HepG2 (cell line): Measurements from ENCODE around the gene TAOK3. TPM values are rescaled to one million over a fixed set of nuclear protein-coding genes. Genes with fewer than 3 reads are reported as not detected.
A peak's percentile ranks its signal among the peaks of the same experiment; 100 is the strongest.

Experiments used
- AHR ChIP-seq: IDR thresholded peaks from 2 replicates; pipeline ENCODE4 v1.6.1; 2018; ENCODE audit warnings: missing genetic modification reagents, missing compliant biosample characterization
- ATF1 ChIP-seq: IDR thresholded peaks from 2 replicates; pipeline ENCODE4 v1.6.1; 2016; ENCODE audit warnings: mild to moderate bottlenecking, control low read depth
- BRD4 ChIP-seq: sonication (generic); formaldehyde crosslinking; IDR thresholded peaks from 2 replicates; pipeline ENCODE4 v1.4.0; 2020; ENCODE audit warnings: missing genetic modification reagents
- CREB1 ChIP-seq, 2 experiments: fragments of 450-650 bp in 1 of 2; IDR thresholded peaks; 2 replicates each; pipeline ENCODE4 v1.6.1; 2016 to 2017; ENCODE audit warnings: control low read depth in 1 of 2, mild to moderate bottlenecking in 1 of 2, missing compliant biosample characterization in 1 of 2, missing genetic modification characterization in 1 of 2
- FOXC1 ChIP-seq: sonication (generic); formaldehyde crosslinking; IDR thresholded peaks from 2 replicates; pipeline ENCODE4 v1.8.0; 2022; ENCODE audit warnings: mild to moderate bottlenecking, missing genetic modification reagents, borderline replicate concordance
- HNRNPK ChIP-seq: fragments of 200-400 bp; formaldehyde crosslinking; IDR thresholded peaks from 2 replicates; pipeline ENCODE4 v1.6.1; 2018; ENCODE audit warnings: low read length, low read depth, moderate library complexity, mild to moderate bottlenecking; ENCODE audit not compliant: poor library complexity, severe bottlenecking
- HNRNPL ChIP-seq: fragments of 200-400 bp; formaldehyde crosslinking; IDR thresholded peaks from 2 replicates; pipeline ENCODE4 v1.6.1; 2017; ENCODE audit warnings: mild to moderate bottlenecking, low read depth, low read length
- ISL2 ChIP-seq: sonication (generic); formaldehyde crosslinking; IDR thresholded peaks from 2 replicates; pipeline ENCODE4 v1.5.0; 2020; ENCODE audit warnings: missing genetic modification reagents
- KLF9 ChIP-seq: IDR thresholded peaks from 2 replicates; pipeline ENCODE4 v1.6.1; 2016; ENCODE audit warnings: low read depth
- MEIS1 ChIP-seq: sonication (generic); formaldehyde crosslinking; IDR thresholded peaks from 2 replicates; pipeline ENCODE4 v1.9.0; 2021; ENCODE audit warnings: mild to moderate bottlenecking, missing genetic modification reagents, moderate library complexity, borderline replicate concordance
- NFYC ChIP-seq: IDR thresholded peaks from 2 replicates; pipeline ENCODE4 v1.6.1; 2016; ENCODE audit warnings: missing genetic modification reagents, missing compliant biosample characterization
- PHF21A ChIP-seq: sonication (generic); formaldehyde crosslinking; IDR thresholded peaks from 2 replicates; pipeline ENCODE4 v1.5.0; 2020; ENCODE audit warnings: mild to moderate bottlenecking, missing genetic modification reagents
- SOX5 ChIP-seq: IDR thresholded peaks from 2 replicates; pipeline ENCODE4 v1.6.1; 2016; ENCODE audit warnings: borderline replicate concordance
- SP4 ChIP-seq: sonication (generic); formaldehyde crosslinking; IDR thresholded peaks from 2 replicates; pipeline ENCODE4 v1.8.1; 2023; ENCODE audit warnings: mild to moderate bottlenecking, missing genetic modification reagents
- TAF15 ChIP-seq: fragments of 200-400 bp; formaldehyde crosslinking; IDR thresholded peaks from one replicate; pipeline ENCODE4 v1.6.1; 2018; ENCODE audit warnings: mild to moderate bottlenecking, low read depth, low read length; ENCODE audit not compliant: poor library complexity, severe bottlenecking
- ZMYM3 ChIP-seq: sonication (generic); formaldehyde crosslinking; IDR thresholded peaks from 2 replicates; pipeline ENCODE4 v1.5.1; 2020; ENCODE audit warnings: mild to moderate bottlenecking, missing genetic modification reagents
- ZNF615 ChIP-seq: sonication (generic); formaldehyde crosslinking; IDR thresholded peaks from 2 replicates; pipeline ENCODE4 v1.5.0; 2020; ENCODE audit warnings: mild to moderate bottlenecking, missing genetic modification reagents, borderline replicate concordance
- ZNF776 ChIP-seq: sonication (generic); formaldehyde crosslinking; IDR thresholded peaks from 2 replicates; pipeline ENCODE4 v1.4.0; 2020; ENCODE audit warnings: mild to moderate bottlenecking, missing genetic modification reagents
- ZNF850 ChIP-seq: sonication (generic); formaldehyde crosslinking; conservative IDR thresholded peaks from 2 replicates; pipeline ENCODE4 v1.9.0; 2021; ENCODE audit warnings: mild to moderate bottlenecking, missing genetic modification reagents
- polyA plus RNA-seq, 8 experiments: library from polyadenylated mRNA; depleted of rRNA in 3 of 8; stranded (reverse) in 7 of 8; unstranded in 1 of 8; fragments of >200 nt; fragmentation: Illumina TruSeq in 4 of 8; extraction: Trizol in 4 of 8; gene quantifications; 2 replicates each; pipeline versions ENCODE4 v1.2.1 to v1.2.3, GENCODE V29; 2011 to 2016; ENCODE audit warnings: low read depth in 4 of 8, missing spikeins in 1 of 8, mixed read lengths in 1 of 8; ENCODE audit not compliant: insufficient read depth in 1 of 8
- total RNA-seq, 5 experiments: library from RNA; depleted of rRNA; stranded (reverse); fragments of >200 nt; fragmentation: Illumina TruSeq; extraction: Trizol; gene quantifications; 2 replicates each; pipeline ENCODE4 v1.2.3, GENCODE V29; 2016; ENCODE audit warnings: low read depth in 1 of 5
- TF ChIP-seq, protein P1 (sequence below), 2 experiments: sonication (generic) in 1 of 2; formaldehyde crosslinking in 1 of 2; IDR thresholded peaks; 2 replicates each; pipeline versions ENCODE4 v1.5.1 to v1.6.1; 2011 to 2020; ENCODE audit warnings: borderline replicate concordance in 1 of 2, low read depth in 1 of 2, low read length in 1 of 2, mild to moderate bottlenecking in 1 of 2, missing genetic modification reagents in 1 of 2, moderate library complexity in 1 of 2
- TF ChIP-seq, protein P2 (sequence below): sonication (generic); formaldehyde crosslinking; conservative IDR thresholded peaks from 2 replicates; pipeline ENCODE4 v1.4.0; 2020; ENCODE audit warnings: mild to moderate bottlenecking, missing genetic modification reagents, moderate library complexity
- TF ChIP-seq, protein P3 (sequence below): IDR thresholded peaks from 2 replicates; pipeline ENCODE4 v1.6.1; 2016

Gene TAOK3
- total and polyA plus RNA-seq, 2 of the 13 experiments (the other 11 are each of a cell fraction or from before 2014, with no cell fraction given) = 10.4 to 12.3 TPM

DNA sequence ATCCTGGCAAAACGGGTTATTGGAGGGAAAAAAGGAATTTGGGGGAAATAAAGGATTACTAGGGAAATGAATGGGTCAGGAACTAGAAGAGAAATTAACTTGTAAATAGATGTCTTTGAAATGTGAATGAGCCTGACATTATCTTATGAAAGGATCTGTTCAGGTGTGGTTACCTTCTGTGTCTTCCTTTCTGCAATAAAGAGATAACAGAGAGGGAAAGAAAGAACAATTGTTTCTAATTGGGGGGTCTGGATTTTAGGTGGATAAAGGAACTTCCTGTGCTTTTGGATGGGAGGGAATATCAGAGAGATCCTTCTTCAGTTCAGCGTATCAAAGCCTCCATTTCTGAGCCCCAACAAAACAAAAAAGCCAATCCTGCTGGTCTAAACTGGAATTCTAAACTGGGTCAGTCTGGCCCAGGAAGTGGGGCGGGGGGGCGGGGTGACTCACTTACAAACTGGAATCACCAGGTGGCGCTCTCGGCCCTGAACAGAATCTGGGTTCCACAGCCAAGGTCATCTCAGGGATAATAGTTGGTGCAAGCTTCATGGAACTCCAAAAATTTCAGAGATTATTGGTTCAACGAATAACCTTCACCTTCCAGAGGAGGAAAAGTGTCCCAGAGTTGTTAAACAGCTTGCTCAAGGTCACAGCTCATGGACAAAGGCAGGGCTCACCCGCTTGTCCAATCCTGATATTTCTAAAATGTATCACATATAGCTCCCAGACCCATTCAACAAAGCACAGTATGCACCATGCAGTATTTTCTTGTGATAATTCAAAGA lies 251.9 kb downstream of the TAOK3 start (continued):
- TF ChIP-seq, protein P1, sequence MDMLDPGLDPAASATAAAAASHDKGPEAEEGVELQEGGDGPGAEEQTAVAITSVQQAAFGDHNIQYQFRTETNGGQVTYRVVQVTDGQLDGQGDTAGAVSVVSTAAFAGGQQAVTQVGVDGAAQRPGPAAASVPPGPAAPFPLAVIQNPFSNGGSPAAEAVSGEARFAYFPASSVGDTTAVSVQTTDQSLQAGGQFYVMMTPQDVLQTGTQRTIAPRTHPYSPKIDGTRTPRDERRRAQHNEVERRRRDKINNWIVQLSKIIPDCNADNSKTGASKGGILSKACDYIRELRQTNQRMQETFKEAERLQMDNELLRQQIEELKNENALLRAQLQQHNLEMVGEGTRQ (IDR thresholded peaks at IDR 0.05; ENCODE audit: low read depth, low read length) = no peak
- TF ChIP-seq, protein P1 (CRISPR knock-in tag; IDR thresholded peaks at IDR 0.05; ENCODE audit: borderline replicate concordance) = no peak
- TF ChIP-seq BRD4 (CRISPR knock-in tag) = no peak
- TF ChIP-seq CREB1 (IDR thresholded peaks at IDR 0.05) = no peak
- peak; percentile 41; the same call in 1 of the 2 replicates for TF ChIP-seq CREB1 (CRISPR knock-in tag; IDR thresholded peaks at IDR 0.05)
- peak; percentile 28; the same call in 1 of the 2 replicates for TF ChIP-seq ISL2 (CRISPR knock-in tag)
- TF ChIP-seq ZNF850 = no peak
- peak; percentile 58; the same call in 1 of the 2 replicates for TF ChIP-seq PHF21A (CRISPR knock-in tag)
- TF ChIP-seq ATF1 = no peak
- no peak for TF ChIP-seq KLF9 (CRISPR knock-in tag)
- TF ChIP-seq ZNF615 (CRISPR knock-in tag) = no peak
- TF ChIP-seq, protein P2, sequence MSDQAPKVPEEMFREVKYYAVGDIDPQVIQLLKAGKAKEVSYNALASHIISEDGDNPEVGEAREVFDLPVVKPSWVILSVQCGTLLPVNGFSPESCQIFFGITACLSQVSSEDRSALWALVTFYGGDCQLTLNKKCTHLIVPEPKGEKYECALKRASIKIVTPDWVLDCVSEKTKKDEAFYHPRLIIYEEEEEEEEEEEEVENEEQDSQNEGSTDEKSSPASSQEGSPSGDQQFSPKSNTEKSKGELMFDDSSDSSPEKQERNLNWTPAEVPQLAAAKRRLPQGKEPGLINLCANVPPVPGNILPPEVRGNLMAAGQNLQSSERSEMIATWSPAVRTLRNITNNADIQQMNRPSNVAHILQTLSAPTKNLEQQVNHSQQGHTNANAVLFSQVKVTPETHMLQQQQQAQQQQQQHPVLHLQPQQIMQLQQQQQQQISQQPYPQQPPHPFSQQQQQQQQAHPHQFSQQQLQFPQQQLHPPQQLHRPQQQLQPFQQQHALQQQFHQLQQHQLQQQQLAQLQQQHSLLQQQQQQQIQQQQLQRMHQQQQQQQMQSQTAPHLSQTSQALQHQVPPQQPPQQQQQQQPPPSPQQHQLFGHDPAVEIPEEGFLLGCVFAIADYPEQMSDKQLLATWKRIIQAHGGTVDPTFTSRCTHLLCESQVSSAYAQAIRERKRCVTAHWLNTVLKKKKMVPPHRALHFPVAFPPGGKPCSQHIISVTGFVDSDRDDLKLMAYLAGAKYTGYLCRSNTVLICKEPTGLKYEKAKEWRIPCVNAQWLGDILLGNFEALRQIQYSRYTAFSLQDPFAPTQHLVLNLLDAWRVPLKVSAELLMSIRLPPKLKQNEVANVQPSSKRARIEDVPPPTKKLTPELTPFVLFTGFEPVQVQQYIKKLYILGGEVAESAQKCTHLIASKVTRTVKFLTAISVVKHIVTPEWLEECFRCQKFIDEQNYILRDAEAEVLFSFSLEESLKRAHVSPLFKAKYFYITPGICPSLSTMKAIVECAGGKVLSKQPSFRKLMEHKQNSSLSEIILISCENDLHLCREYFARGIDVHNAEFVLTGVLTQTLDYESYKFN (CRISPR knock-in tag) = peak; percentile 78
- no peak for TF ChIP-seq HNRNPK
- no peak for TF ChIP-seq ZNF776 (CRISPR knock-in tag)
- TF ChIP-seq NFYC (CRISPR knock-in tag) = no peak
- TF ChIP-seq AHR (CRISPR knock-in tag) = no peak
- TF ChIP-seq, protein P3, sequence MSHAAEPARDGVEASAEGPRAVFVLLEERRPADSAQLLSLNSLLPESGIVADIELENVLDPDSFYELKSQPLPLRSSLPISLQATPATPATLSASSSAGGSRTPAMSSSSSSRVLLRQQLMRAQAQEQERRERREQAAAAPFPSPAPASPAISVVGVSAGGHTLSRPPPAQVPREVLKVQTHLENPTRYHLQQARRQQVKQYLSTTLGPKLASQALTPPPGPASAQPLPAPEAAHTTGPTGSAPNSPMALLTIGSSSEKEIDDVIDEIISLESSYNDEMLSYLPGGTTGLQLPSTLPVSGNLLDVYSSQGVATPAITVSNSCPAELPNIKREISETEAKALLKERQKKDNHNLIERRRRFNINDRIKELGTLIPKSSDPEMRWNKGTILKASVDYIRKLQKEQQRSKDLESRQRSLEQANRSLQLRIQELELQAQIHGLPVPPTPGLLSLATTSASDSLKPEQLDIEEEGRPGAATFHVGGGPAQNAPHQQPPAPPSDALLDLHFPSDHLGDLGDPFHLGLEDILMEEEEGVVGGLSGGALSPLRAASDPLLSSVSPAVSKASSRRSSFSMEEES = no peak
- no peak for TF ChIP-seq SP4 (CRISPR knock-in tag)
- 0 out of 2 replicates have a peak, but pooled peaks have one; percentile 42 for TF ChIP-seq MEIS1 (CRISPR knock-in tag)
- no peak for TF ChIP-seq FOXC1 (CRISPR knock-in tag)
- TF ChIP-seq HNRNPL = no peak
- no peak for TF ChIP-seq ZMYM3 (CRISPR knock-in tag)
- no peak for TF ChIP-seq TAF15
- peak; percentile 46; the same call in 1 of the 2 replicates for TF ChIP-seq SOX5 (CRISPR knock-in tag)
